ENCODE data around the gene ICAM1. TPM values are rescaled to one million over a fixed set of nuclear protein-coding genes. Genes with fewer than 3 reads are reported as not detected.

Gene ICAM1
- total RNA-seq, 1 experiment from 2014 or later: 17.2 TPM

DNA sequence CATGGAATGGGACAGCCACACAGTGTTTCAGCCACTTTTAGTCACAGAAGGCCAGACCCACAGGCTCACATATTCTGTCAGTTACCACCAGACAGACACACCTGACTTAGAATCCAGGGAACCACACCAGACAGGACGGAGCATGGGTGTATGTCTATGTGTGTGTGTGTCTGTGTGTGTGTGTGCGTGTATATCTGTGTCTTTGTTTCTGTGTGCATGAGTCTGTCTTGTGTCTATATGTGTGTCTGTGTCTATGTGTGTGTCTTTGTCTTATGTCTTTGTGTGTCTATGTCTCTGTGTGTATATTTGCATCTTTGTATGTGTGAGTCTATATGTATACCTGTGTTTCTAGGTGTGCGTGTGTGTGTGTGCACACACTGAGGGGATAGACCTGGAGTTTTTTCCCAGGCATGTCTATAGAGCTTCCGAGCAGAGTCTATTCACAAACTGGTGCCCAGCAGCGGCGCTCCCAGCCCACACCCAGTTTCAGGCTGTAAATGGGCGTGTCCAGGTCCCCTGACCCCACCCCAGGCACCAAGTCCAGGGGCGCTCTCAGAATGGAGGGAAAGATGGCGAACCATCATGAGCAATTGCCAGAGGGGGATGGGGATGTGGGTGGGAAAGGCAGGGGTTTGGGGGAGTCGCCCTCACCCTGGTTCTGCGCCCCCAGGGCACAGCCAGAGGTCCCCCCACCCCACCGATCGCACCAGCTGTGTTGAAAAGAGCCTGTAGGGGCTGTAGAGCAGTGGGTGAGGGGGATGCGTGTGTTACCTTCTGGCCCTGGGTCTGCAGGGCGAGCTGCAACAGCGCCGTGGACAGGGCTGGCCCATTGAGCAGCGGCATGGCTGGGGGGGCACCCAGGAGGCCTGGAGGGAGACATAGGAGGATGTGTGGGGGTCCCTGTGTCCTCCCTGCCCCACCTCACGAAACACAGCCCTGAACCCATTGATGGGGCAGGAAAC is 51.2 kb downstream of the ICAM1 start:
- Histone ChIP-seq H3K4me1 (replicated peaks) (no peaks in the 10 kb centered on the region), H3K36me3 (peaks cover 89% of the 10 kb centered on the region), H3K4me3 (no peak overlapping the region), H3K27ac (no peak overlapping the region), H3K9me3 (replicated peaks) (no peaks in the 10 kb centered on the region), H3K27me3 (replicated peaks) (no peaks in the 10 kb centered on the region)
- no peak for DNase-seq (ENCODE audit: low read depth in 1 of 2, low spot score in 2 of 2)

DNA sequence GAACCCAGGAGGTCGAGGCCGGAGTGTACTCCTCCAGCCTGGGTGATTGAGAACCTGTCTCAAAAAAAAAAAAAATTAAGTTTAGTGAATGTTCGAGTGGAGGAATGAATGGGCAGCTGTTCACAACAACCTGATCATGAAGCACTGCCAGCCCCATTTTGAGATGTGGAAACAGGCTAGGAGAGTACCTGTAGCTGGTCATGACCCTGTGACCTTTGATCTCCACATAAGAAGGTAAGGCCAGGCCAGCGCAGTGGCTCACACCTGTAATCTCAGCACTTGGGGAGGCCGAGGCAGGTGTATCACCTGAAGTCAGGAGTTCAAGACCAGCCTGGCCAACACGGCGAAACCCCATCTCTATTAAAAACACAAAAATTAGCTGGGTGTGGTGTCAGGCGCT is 54.8 kb downstream of the ICAM1 start:
- Histone ChIP-seq H3K36me3 (peaks cover 99% of the 10 kb centered on the region), H3K4me3 (no peak overlapping the region), H3K9me3 (replicated peaks) (no peaks in the 10 kb centered on the region)

DNA sequence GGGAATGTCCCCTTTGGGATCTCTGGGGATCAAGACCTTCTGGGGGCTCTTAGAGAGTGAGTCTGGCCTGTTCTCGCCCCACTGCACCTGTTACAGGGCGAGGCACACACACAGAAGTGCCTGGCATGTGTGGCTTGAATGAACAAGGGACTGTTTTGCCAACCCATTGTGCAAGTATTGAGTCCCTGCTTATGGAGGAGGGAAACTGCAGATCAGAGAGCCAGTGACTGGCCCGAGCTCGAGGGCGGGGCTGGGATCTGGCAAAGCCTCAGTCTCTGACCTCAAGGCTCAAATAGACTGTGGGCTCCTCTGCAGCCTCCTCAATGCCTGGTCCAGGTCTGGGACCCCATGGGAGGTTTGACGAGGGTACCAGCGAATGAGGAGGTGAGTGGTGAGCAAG is 56.9 kb downstream of the ICAM1 start:
- DNase-seq (ENCODE audit: low read depth in 1 of 2, low spot score in 2 of 2): no peak
- H3K9me3 ChIP-seq (replicated peaks): no peaks in the 10 kb centered on the region
- no peak overlapping the region for H3K27ac ChIP-seq
- peaks cover 93% of the 10 kb centered on the region for H3K36me3 ChIP-seq
- peaks cover 7% of the 10 kb centered on the region for H3K4me1 ChIP-seq (replicated peaks)
- no peak overlapping the region for H3K4me3 ChIP-seq
- no peaks in the 10 kb centered on the region for H3K27me3 ChIP-seq (replicated peaks)

More for the DNA sequence above, 54.8 kb downstream of the ICAM1 start:
- H3K27ac ChIP-seq: no peak overlapping the region
- H3K4me1 ChIP-seq (replicated peaks): no peaks in the 10 kb centered on the region
- no peaks in the 10 kb centered on the region for H3K27me3 ChIP-seq (replicated peaks)
- no peak for DNase-seq (ENCODE audit: low read depth in 1 of 2, low spot score in 2 of 2)

DNA sequence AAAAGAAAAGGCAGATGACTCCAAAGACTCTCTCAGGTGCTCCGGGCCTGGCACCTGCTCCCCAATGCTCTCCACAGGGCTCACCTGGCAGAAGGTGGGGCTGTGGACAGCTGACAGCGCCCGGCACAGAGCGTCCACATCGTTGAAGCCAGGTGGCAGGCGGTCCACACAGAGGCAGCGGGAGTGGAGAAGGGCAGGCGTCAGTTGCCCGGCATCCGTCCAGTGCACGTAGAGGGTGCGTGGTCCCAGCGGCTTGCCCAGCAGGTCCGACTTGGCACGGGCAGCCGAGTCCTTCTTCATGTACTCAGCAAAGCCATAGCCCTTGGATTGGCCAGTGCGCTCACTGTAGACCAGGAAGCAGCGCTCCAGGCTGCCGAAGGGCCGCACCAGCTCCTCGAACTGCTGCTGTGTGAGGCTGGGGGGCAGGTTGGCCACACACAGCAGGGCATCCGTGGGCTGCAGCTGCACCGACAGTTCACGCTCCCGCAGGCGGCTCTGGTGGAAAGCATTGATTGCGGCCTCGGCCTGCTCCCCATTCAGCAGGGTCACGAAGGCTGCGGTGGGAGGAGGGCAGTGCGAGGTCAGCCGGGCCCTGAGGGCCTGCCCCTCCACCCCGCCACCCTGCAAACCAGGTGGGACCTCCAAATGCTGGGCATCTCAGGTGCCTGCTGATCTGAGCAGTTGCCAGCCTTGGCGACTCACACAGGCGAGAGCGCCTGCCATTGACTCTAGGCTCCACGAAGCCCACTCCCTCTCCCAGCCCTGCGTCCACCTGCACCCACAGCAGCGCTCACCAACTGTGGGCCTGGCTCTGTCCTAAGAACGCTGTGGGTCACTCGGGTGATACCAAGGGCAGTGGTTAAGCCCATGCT is 57.9 kb downstream of the ICAM1 start:
- peaks cover 88% of the 10 kb centered on the region for H3K36me3 ChIP-seq
- no peak overlapping the region for H3K27ac ChIP-seq
- no peak for DNase-seq (ENCODE audit: low read depth in 1 of 2, low spot score in 2 of 2)
- no peaks in the 10 kb centered on the region for H3K9me3 ChIP-seq (replicated peaks)
- H3K4me1 ChIP-seq (replicated peaks): peaks cover 9% of the 10 kb centered on the region
- no peaks in the 10 kb centered on the region for H3K27me3 ChIP-seq (replicated peaks)
- H3K4me3 ChIP-seq: no peak overlapping the region

DNA sequence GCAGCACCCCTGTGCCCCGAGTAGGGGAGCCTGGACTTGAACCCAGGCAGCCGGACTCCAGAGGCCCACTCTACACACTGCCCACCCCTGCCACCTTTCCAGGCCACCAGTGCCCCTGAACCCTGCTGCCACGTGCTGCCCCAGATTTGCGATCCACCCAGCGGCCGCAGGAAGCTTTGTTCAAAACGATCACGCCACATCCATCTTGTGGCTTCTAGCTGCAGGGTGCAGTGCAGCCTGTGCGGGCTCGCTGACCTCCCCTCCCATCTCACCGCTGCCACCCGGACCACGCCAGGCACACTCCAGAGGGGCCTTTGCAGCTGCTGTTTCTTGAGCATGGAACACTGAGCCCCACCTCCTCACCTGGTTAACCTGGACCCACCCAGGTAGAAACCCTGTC is 58.6 kb downstream of the ICAM1 start:
- Histone ChIP-seq H3K4me1 (replicated peaks) (peaks cover 16% of the 10 kb centered on the region), H3K27ac (no peak overlapping the region), H3K9me3 (replicated peaks) (no peaks in the 10 kb centered on the region), H3K27me3 (replicated peaks) (no peaks in the 10 kb centered on the region), H3K4me3 (no peak overlapping the region), H3K36me3 (peaks cover 80% of the 10 kb centered on the region)
- no peak for DNase-seq (ENCODE audit: low read depth in 1 of 2, low spot score in 2 of 2)

DNA sequence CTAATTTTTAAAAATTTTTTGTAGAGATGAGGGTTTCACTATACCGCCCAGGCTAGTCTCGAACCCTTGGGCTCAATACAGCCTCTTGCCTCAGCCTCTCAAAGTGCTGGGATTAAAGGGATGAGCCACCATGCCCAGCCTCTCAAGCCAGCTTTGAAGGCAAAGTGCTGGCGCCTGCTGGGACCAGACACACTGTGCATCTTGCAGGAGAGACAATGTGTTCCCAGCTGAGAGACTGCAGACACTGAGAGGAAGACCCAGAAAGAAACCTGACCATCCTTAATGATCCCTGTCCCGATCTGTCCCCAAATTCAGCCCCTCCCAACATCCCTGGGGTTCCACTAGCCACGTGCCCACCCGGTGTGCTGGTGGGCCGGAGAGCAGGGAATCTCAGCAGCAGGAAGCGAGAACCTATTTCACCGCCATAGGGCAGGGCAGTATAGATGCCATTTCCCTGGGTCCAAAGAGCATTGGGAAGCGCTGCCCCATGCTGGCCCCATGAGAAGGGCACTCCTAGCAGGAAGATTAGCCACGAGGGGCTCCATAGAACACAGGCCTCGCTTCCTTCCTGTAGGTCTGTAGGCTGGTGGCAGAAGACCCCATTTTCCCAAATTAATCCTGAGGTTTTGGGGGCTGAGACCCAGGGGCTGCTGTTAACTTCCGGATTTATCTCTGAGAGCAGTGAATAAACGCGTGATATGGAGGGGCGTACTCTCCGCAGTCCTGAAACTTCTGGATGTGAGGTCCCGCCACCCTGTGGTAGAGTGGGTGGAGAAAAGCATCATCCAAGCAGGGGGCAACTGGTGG is 61.4 kb downstream of the ICAM1 start:
- Histone ChIP-seq H3K36me3 (peaks cover 54% of the 10 kb centered on the region), H3K9me3 (replicated peaks) (no peaks in the 10 kb centered on the region), H3K4me1 (replicated peaks) (peaks cover 19% of the 10 kb centered on the region), H3K4me3 (peak overlapping the region; percentile 93), H3K27me3 (replicated peaks) (no peaks in the 10 kb centered on the region), H3K27ac (peak overlapping the region; percentile 96; the same call in 1 of the 2 replicates)
- DNase-seq (ENCODE audit: low read depth in 1 of 2, low spot score in 2 of 2): no peak

DNA sequence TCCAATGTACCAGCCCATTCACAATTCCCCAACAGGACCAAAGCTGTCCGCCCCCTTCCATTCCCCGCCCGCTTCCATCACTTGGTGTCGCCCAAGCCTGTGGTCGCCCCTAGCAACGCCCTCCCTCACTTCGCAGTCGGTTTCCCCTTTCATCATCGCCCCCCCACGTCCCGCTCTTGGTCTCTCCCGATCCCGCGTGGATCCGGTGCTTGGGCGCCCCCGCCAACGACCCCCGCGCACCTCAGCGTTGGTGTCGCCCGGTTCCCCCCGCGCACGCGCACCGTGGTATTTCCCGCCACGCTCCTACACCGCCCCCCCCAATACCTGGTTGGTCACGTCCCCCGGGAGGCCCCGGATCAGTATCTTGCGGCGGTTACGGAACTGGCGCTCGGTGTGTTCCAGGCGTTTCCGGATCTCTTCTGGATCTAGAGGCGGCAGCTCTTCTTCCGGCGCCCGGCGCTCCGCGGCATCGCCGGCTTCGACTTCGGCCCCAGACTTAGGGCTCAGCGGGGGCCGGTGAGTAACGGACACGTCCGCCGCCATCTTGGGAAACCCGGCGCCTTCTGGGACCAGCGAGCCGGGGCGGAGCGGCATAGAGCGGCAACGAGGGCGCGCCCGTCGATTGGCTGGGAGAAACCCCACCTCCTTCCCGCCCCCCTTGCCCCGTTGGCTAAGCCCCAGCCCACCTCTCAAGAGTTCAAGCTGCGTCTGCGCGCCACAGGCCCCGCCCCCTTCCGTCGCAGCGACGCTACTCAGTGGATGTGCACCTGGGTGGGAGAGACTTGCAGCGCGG is 62.2 kb downstream of the ICAM1 start, which contains the start of gene RAVER1:
Gene RAVER1, minus strand, starts transcription at position 565 of the 793 bp plus-strand sequence. Its CDS starts 22 bp downstream, at position 543.
- DNase-seq (ENCODE audit: low read depth in 1 of 2, low spot score in 2 of 2): peak; percentile 97 to 98
- Histone ChIP-seq H3K27me3 (replicated peaks) (no peaks in the 10 kb centered on the region), H3K9me3 (replicated peaks) (no peaks in the 10 kb centered on the region), H3K4me3 (peak within 1 kb of the TSS; percentile 93), H3K36me3 (peaks cover 46% of the 10 kb centered on the region), H3K4me1 (replicated peaks) (peaks cover 19% of the 10 kb centered on the region), H3K27ac (peak within 1 kb of the TSS; percentile 96)

DNA sequence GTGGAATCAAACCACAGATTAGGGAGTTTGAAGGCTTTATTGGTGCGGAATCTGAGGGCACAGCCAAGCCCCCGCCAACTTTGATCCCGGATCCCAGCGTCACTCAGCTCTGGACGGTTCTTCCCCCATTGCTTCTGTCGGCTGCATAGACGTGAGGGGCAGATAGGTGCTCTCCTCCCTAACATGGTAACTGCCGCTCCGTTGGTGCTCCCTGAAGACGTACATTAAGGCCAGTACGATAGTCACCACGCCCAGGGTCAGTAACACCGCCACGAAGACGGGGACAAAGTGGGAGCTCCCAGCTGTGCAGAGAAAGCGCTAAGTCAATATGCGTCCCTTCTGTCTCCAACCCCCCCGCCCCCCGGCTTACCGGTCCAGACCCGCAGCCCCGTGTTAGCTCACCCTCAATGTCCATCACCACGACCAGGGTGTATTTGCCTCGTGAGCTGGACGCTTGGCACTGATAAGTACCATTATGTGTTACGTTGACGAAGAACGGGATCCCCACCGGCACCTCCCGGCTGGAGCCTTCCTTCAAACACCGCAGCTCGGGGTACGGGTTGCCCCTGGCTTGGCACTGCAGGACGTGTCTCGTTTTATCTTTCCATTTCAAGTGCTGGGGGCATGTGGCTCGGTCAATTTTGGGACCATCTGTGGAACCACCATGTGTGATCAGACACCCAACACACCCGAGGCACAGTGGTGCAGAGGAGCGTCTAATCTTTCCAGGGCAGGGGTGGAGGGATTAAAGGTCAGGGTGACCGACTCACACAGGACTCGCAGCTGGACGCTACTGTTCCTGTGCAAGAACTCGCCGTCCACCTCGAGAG is 63.1 kb downstream of the ICAM1 start:
- Histone ChIP-seq H3K4me3 (peak overlapping the region; percentile 93), H3K27ac (no peak overlapping the region), H3K9me3 (replicated peaks) (no peaks in the 10 kb centered on the region), H3K36me3 (peaks cover 38% of the 10 kb centered on the region), H3K27me3 (replicated peaks) (no peaks in the 10 kb centered on the region), H3K4me1 (replicated peaks) (peaks cover 19% of the 10 kb centered on the region)
- no peak for DNase-seq (ENCODE audit: low read depth in 1 of 2, low spot score in 2 of 2)

DNA sequence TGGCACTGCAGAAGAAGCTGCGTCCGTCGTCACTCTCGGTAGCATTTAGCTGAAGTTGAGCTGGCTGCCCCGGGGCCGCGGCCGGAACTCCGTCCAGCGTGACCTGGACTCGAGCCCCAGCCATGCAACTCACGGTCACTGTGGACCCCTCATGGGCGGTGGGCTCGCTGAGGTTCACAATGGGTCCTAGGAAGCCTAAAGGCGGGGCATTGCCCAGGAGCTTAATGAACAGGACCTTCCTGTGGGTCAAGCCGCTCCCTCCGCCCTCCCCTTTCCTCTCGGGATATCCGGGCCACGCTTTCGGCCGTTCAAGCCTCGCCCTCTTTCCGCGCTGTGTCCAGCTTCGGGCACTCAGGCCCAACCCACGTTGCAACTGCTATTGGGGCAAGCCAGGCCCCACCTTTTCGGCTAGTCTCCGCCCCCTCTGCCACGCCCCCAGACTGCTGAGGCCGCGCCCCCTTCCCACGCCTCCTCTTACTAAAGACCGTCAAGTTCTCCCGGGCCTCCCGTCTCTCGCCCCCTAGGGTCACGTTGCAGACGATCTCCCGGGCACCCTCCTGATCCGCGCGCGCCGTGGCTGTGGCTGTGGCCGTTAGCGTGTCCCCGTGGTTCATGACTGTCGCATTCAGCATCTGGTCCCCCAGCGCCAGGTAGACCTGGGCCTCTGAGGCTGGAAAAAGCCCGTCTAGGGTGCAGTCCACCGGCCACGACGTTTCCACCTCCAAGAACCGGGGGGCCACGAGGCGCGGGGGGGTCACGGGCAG is 63.9 kb downstream of the ICAM1 start:
- Histone ChIP-seq H3K27me3 (replicated peaks) (no peaks in the 10 kb centered on the region), H3K4me1 (replicated peaks) (peaks cover 19% of the 10 kb centered on the region), H3K27ac (no peak overlapping the region), H3K36me3 (peaks cover 30% of the 10 kb centered on the region), H3K4me3 (peak overlapping the region; percentile 93), H3K9me3 (replicated peaks) (no peaks in the 10 kb centered on the region)
- DNase-seq (ENCODE audit: low read depth in 1 of 2, low spot score in 2 of 2): peak; percentile 94 to 98

DNA sequence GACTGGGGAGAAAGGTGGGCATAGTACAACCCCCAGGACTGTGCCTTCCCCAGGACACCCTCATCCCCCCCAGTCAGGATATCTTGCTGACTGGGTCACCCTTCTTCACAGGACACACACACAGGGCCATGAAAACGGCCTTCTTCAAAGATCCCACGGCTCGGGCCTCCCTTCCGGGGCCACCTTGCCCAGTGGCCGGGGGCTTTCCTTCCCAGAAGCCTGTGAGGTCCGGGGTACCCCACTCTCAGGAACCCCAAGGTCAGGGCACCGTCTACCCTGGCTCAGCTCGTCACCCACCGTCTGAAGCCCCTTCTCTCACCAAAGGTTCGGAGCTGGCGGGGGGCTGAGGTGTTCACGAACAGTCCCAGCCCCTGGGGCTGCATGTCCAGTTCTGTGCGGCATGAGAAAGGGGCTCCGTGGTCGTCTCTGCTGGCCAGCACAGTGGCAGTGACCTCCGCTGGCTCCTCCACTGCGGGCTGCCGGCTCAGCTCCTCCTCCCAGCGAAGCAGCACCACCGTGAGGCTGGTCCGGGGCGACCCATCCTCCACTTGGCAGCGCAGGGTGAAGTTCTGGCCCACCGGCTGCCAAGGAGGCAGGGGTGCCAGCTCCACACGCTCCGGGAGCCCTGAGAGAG is 64.5 kb downstream of the ICAM1 start:
- H3K4me1 ChIP-seq (replicated peaks): peaks cover 19% of the 10 kb centered on the region
- peaks cover 23% of the 10 kb centered on the region for H3K36me3 ChIP-seq
- no peaks in the 10 kb centered on the region for H3K9me3 ChIP-seq (replicated peaks)
- no peaks in the 10 kb centered on the region for H3K27me3 ChIP-seq (replicated peaks)
- no peak overlapping the region for H3K27ac ChIP-seq
- H3K4me3 ChIP-seq: no peak overlapping the region; the same call in 1 of the 2 replicates
- no peak for DNase-seq (ENCODE audit: low read depth in 1 of 2, low spot score in 2 of 2)

Measured in SJSA1 (cell line).